Loucy (cell line): ENCODE data around the gene IGSF21.

Source experiments
- CTCF ChIP-seq: fragments of 200-600 bp; sonication (generic); conservative IDR thresholded peaks from 2 replicates; pipeline ENCODE4 v1.5.1; 2014; ENCODE audit warnings: mild to moderate bottlenecking, antibody characterized with exemption, low read length
- EZH2phosphoT487 ChIP-seq: fragments of 200-600 bp; IDR thresholded peaks from 2 replicates; pipeline ENCODE4 v1.6.1; 2018; ENCODE audit warnings: antibody characterized with exemption, mild to moderate bottlenecking, moderate library complexity, borderline replicate concordance

DNA sequence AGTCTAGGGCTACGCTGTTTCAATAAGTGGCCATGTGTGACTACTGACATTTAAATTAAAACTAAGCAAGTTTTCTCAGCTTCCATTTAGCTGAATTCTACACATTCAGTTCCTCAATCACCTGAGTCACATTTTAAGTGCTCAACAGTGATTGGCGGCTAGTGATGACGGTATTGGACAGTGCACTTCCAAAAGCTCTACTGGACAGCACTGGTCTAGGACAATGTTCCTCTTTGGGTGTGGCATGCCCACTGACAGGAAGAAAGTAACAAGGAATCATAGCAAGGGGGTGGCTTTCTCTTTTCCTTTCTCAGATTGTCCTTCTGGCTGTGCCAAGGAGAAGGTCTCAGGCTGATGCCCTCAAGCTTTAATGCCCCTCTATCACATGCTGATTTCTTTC, 11.7 kb downstream of the IGSF21 start:
- TF ChIP-seq CTCF = no peak
- TF ChIP-seq EZH2phosphoT487 = no peak
